Measurements from ENCODE around the gene IRF5. TPM values are rescaled to one million over a fixed set of nuclear protein-coding genes. Genes with fewer than 3 reads are reported as not detected.

The IRF5 gene
- total RNA-seq, 1 experiment from 2014 or later = 16.5 TPM

- Histone ChIP-seq H3K36me3 (ENCODE audit: control insufficient read depth in 1 of 2, insufficient read depth in 2 of 2, low read length in 2 of 2) (no peaks in the 10 kb centered on the region), H3K79me2 (ENCODE audit: insufficient read depth, low read length) (no peaks in the 10 kb centered on the region), H3K4me2 (ENCODE audit: low read length) (peak overlapping the region; percentile 80), H3K4me3 (replicated peaks in 1 of 2; ENCODE audit: low read depth in 1 of 2, low read length in 2 of 2) (peak overlapping the region in 1 of 2 experiments; percentile 47; a peak in 2 of 4 replicates), H3K4me1 (ENCODE audit: control insufficient read depth in 1 of 2, insufficient read depth in 2 of 2, low read length in 2 of 2) (peaks cover 33 to 70% of the 10 kb centered on the region in 2 experiments), H3K9me2 (ENCODE audit: insufficient read depth) (no peaks in the 10 kb centered on the region), H4K20me1 (ENCODE audit: insufficient read depth) (no peaks in the 10 kb centered on the region), H3K27ac (ENCODE audit: low read depth, low read length) (peak overlapping the region; percentile 59), H3K27me3 (ENCODE audit: insufficient read depth, low read length) (no peaks in the 10 kb centered on the region), H3K9me3 (ENCODE audit: control insufficient read depth in 1 of 2, insufficient read depth in 1 of 2, low read depth in 1 of 2, low read length in 2 of 2) (no peaks in the 10 kb centered on the region), H2AFZ (ENCODE audit: low read depth, low read length, poor library complexity, severe bottlenecking) (peak overlapping the region; percentile 45), H3K9ac (ENCODE audit: low read length) (peak overlapping the region; percentile 53)
- intact Hi-C loops (cut with micrococcal nuclease) = no loop called here
- RAD21 ChIA-PET (ENCODE audit: low non-redundant PET in 1 of 2, low total read pairs in 2 of 2, uncharacterized antibody in 2 of 2, unreplicated experiment in 2 of 2) = interaction anchor here in 1 of 2 experiments (0.6 kb wide), 1 partner anchor 9 kb away, joined by 3 read pairs; no protein-coding TSS in a partner anchor
- TF ChIP-seq REST (IDR thresholded peaks at IDR 0.05; ENCODE audit: low read depth) = no peak
- no peak for TF ChIP-seq YY1 (IDR thresholded peaks at IDR 0.05; ENCODE audit: extremely low read depth, insufficient replicate concordance, low read depth, low read length)
- no peak for TF ChIP-seq POLR2AphosphoS5 (IDR thresholded peaks at IDR 0.05; ENCODE audit: low read depth, low read length)
- no peak for TF ChIP-seq ATF3 (IDR thresholded peaks at IDR 0.05)
- ATAC-seq = no peak
- CTCF ChIA-PET = no interaction called here
- POLR2A ChIA-PET = interaction anchor here (1.4 kb wide), 1 partner anchor 29 kb away, joined by 6 read pairs; no protein-coding TSS in a partner anchor
- BruUV-seq (replicated peaks) = no TSS peak
- DNase-seq (ENCODE audit: low read depth, low spot score) = no peak
These were observed 45.0 kb upstream of the IRF5 start for GRCh38 chr7:128892521-128893250.

Measured in HCT116 (cell line).